WERI-Rb-1 (cell line): Measurements from ENCODE around the gene NUDT17.
A peak's percentile ranks its signal among the peaks of the same experiment; 100 is the strongest.

ENCODE experiments used
- DNase-seq: peaks from one replicate; pipeline ENCODE4 v3.0.0-alpha.2; 2020
- H3K27ac ChIP-seq: fragments of 250-450 bp; sonication (Bioruptor Pico); 2 replicates; pipeline ENCODE4 v1.5.1; 2020; ENCODE audit warnings: mild to moderate bottlenecking, moderate library complexity
- H3K27me3 ChIP-seq: fragments of 250-450 bp; sonication (Bioruptor Pico); 2 replicates; pipeline ENCODE4 v1.5.1; 2021; ENCODE audit warnings: mild to moderate bottlenecking, low read depth, moderate library complexity; ENCODE audit not compliant: insufficient read depth, severe bottlenecking
- H3K36me3 ChIP-seq: fragments of 250-450 bp; sonication (Bioruptor Pico); 2 replicates; pipeline ENCODE4 v1.5.1; 2020; ENCODE audit warnings: mild to moderate bottlenecking, moderate library complexity
- H3K4me3 ChIP-seq: 2 replicates; pipeline ENCODE4 v1.5.1; 2011; ENCODE audit warnings: low read depth, mild to moderate bottlenecking, control low read depth, low read length
- H3K9me3 ChIP-seq: fragments of 250-450 bp; sonication (Bioruptor Pico); 2 replicates; pipeline ENCODE4 v1.5.1; 2021; ENCODE audit warnings: mild to moderate bottlenecking, moderate library complexity; ENCODE audit not compliant: severe bottlenecking
- TF ChIP-seq, protein P1 (sequence below): IDR thresholded peaks from 2 replicates; pipeline ENCODE4 v1.5.1; 2011; ENCODE audit warnings: low read depth, mild to moderate bottlenecking, control low read depth, inconsistent platforms, low read length

The NUDT17 gene

DNA sequence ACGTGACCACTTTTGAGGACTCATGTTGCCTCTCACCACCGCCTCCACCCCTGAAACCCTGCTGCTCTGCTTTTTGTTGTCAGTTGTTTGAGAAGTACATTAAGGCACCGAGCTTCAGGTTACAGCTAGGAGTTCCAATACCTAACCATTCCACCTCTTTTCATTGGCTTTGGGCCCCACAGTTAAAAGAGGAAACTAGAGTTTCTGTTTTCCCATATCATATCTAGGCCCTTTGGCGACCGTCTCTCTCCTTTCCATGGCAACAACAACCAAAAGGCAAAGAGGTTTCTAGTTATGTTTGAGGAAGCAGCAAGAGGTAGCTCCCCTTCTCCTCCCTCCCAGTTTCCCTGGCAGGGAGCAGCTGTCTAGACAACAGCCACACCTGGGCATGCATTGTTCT is 34.3 kb downstream of the NUDT17 start:
- no peak for DNase-seq
- Histone ChIP-seq H3K27ac (no peak overlapping the region), H3K9me3 (no peaks in the 10 kb centered on the region), H3K27me3 (peaks cover 2% of the 10 kb centered on the region), H3K4me3 (no peak overlapping the region), H3K36me3 (no peaks in the 10 kb centered on the region)
- TF ChIP-seq, protein P1, sequence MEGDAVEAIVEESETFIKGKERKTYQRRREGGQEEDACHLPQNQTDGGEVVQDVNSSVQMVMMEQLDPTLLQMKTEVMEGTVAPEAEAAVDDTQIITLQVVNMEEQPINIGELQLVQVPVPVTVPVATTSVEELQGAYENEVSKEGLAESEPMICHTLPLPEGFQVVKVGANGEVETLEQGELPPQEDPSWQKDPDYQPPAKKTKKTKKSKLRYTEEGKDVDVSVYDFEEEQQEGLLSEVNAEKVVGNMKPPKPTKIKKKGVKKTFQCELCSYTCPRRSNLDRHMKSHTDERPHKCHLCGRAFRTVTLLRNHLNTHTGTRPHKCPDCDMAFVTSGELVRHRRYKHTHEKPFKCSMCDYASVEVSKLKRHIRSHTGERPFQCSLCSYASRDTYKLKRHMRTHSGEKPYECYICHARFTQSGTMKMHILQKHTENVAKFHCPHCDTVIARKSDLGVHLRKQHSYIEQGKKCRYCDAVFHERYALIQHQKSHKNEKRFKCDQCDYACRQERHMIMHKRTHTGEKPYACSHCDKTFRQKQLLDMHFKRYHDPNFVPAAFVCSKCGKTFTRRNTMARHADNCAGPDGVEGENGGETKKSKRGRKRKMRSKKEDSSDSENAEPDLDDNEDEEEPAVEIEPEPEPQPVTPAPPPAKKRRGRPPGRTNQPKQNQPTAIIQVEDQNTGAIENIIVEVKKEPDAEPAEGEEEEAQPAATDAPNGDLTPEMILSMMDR: no peak

DNA sequence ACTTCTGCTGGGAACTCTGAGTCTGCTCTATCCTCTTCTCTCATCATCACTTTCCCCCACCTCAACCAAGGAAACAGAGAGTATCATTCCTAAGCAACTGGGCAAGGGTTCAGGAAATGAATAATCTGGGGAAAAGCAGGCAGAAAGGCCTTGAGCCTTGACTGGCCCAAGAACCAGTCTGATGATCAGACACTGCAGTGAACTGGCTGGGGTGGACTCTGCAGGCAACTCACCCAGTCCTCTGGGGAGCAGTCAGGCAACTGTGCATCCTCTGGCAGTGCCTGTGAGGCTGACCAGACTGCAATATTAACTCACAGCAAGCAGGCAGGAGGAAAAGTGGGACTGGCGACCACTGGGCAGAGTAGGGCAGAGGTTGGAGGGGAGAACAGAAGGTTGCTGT is 39.2 kb downstream of the NUDT17 start:
- Histone ChIP-seq H3K4me3 (no peak overlapping the region), H3K36me3 (no peaks in the 10 kb centered on the region), H3K27ac (no peak overlapping the region), H3K9me3 (no peaks in the 10 kb centered on the region), H3K27me3 (peaks cover 10% of the 10 kb centered on the region)
- no peak for DNase-seq
- TF ChIP-seq, protein P1: no peak

- DNase-seq: peak; percentile 95
- Histone ChIP-seq H3K4me3 (peak within 1 kb of the TSS; percentile 66), H3K36me3 (no peaks in the 10 kb centered on the region), H3K27ac (no peak within 1 kb of the TSS), H3K27me3 (peaks cover 10% of the 10 kb centered on the region), H3K9me3 (no peaks in the 10 kb centered on the region)
- TF ChIP-seq, protein P1: no peak
Observed at GRCh38 chr1:145885738-145886287, 40.4 kb downstream of the NUDT17 start, which contains the start of gene ANKRD35. TSS of gene ANKRD35 (minus strand) at chr1:145885866. CDS start at chr1:145885758, 108 bp downstream.

DNA sequence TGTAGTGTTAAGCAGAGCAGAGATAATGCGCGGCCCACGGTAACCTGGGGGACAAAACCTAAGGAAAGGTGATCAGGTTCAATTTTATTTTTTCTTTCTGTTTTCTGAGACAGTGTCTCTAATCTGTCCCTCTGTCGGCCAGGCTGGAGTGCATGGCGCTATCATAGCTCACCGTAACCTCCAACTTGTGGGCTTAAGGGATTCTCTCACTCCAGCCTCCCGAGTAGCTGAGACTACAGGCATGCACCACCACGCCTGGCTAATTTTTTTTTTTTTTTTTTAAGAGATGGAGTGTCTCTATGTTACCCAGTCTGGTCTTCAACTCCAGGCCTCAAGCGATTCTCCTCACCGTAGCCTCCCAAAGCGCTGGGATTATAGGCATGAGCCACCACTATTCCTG is 41.0 kb downstream of the NUDT17 start:
- no peaks in the 10 kb centered on the region for H3K36me3 ChIP-seq
- no peaks in the 10 kb centered on the region for H3K9me3 ChIP-seq
- no peak for DNase-seq
- H3K27me3 ChIP-seq: peaks cover 10% of the 10 kb centered on the region
- peak overlapping the region; percentile 66 for H3K4me3 ChIP-seq
- TF ChIP-seq, protein P1: no peak
- H3K27ac ChIP-seq: no peak overlapping the region

DNA sequence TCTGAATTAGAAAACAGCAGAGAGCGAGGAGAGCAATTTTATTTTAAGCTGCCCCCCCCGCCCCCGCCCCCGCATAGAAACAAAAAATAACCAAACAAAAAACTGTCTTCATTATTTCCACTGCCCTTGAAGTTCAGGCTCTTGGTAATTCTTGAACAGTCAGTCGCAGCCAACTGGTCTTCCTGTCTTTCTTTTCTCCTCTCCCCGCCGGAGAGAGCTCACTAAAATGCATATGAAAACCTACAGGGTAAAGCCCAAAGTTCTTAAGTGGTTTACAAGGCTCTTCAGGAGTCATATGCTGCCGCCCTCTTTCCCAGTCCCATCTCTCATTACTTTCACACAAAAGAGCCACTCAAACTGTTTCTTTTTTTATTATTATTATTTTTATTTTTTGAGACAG is 41.4 kb downstream of the NUDT17 start:
- Histone ChIP-seq H3K27ac (no peak overlapping the region), H3K36me3 (no peaks in the 10 kb centered on the region), H3K9me3 (no peaks in the 10 kb centered on the region), H3K4me3 (no peak overlapping the region), H3K27me3 (peaks cover 10% of the 10 kb centered on the region)
- DNase-seq: no peak
- TF ChIP-seq, protein P1: no peak

- DNase-seq: no peak
- TF ChIP-seq, protein P1: no peak
- Histone ChIP-seq H3K27me3 (peaks cover 10% of the 10 kb centered on the region), H3K4me3 (no peak overlapping the region), H3K36me3 (no peaks in the 10 kb centered on the region), H3K9me3 (no peaks in the 10 kb centered on the region), H3K27ac (no peak overlapping the region)
Observed at GRCh38 chr1:145887631-145888030, 42.2 kb downstream of the NUDT17 start.
